ENCODE data around the gene PDE6B.

- TF ChIP-seq, protein P1, sequence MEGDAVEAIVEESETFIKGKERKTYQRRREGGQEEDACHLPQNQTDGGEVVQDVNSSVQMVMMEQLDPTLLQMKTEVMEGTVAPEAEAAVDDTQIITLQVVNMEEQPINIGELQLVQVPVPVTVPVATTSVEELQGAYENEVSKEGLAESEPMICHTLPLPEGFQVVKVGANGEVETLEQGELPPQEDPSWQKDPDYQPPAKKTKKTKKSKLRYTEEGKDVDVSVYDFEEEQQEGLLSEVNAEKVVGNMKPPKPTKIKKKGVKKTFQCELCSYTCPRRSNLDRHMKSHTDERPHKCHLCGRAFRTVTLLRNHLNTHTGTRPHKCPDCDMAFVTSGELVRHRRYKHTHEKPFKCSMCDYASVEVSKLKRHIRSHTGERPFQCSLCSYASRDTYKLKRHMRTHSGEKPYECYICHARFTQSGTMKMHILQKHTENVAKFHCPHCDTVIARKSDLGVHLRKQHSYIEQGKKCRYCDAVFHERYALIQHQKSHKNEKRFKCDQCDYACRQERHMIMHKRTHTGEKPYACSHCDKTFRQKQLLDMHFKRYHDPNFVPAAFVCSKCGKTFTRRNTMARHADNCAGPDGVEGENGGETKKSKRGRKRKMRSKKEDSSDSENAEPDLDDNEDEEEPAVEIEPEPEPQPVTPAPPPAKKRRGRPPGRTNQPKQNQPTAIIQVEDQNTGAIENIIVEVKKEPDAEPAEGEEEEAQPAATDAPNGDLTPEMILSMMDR (conservative IDR thresholded peaks at IDR 0.05; ENCODE audit: low read length), result no peak
- no peak for TF ChIP-seq EZH2phosphoT487 (IDR thresholded peaks at IDR 0.05; ENCODE audit: borderline replicate concordance, low read depth, low read length)
Observed at GRCh38 chr4:699816-700580, 74.6 kb downstream of the PDE6B start.
